HL-60 (cell line): Measurements from ENCODE around the gene CBX4.

Source experiments
- DNase-seq, 2 experiments: peaks; one replicate each; pipeline ENCODE4 v3.0.0-alpha.2; 2010 to 2020; ENCODE audit warnings: low read depth in 1 of 2, low spot score in 1 of 2
- H3K27ac ChIP-seq: fragments of 250-450 bp; sonication (Bioruptor Pico); replicated peaks from 2 replicates; pipeline ENCODE4 v1.5.1; 2020; ENCODE audit warnings: mild to moderate bottlenecking, moderate library complexity
- H3K27me3 ChIP-seq: fragments of 250-450 bp; sonication (Bioruptor Pico); 2 replicates; pipeline ENCODE4 v1.5.1; 2021; ENCODE audit warnings: mild to moderate bottlenecking, moderate library complexity; ENCODE audit not compliant: insufficient read depth, poor library complexity, severe bottlenecking
- H3K4me3 ChIP-seq: replicated peaks from 2 replicates; pipeline ENCODE4 v1.5.1; 2011; ENCODE audit warnings: mild to moderate bottlenecking, control low read depth, low read length; ENCODE audit not compliant: insufficient read depth
- CTCF ChIP-seq: IDR thresholded peaks from one replicate; pipeline ENCODE4 v1.5.1; 2011; ENCODE audit warnings: low read length, control low read depth, inconsistent platforms; ENCODE audit not compliant: insufficient read depth
- GABPA ChIP-seq: IDR thresholded peaks from 2 replicates; pipeline ENCODE4 v1.6.1; 2012; ENCODE audit warnings: low read depth
- POLR2AphosphoS5 ChIP-seq: IDR thresholded peaks from 2 replicates; pipeline ENCODE4 v1.6.1; 2012; ENCODE audit warnings: low read depth
- REST ChIP-seq: IDR thresholded peaks from 2 replicates; pipeline ENCODE4 v1.6.1; 2012; ENCODE audit warnings: low read depth; ENCODE audit not compliant: insufficient replicate concordance
- SPI1 ChIP-seq: IDR thresholded peaks from 2 replicates; pipeline ENCODE4 v1.6.1; 2012; ENCODE audit warnings: low read depth, mild to moderate bottlenecking, borderline replicate concordance

The CBX4 gene

GRCh38 chr17:79843474-79843815 is 4.2 kb upstream of the CBX4 start:
- TF ChIP-seq SPI1 = no peak
- no peak for TF ChIP-seq POLR2AphosphoS5
- TF ChIP-seq CTCF = no peak
- no peak for TF ChIP-seq GABPA
- TF ChIP-seq REST = no peak
- H3K27me3 ChIP-seq = peaks cover 43% of the 10 kb centered on the region
- DNase-seq = no peak
- H3K27ac ChIP-seq = no peak overlapping the region
- peak overlapping the region; percentile 25 for H3K4me3 ChIP-seq

GRCh38 chr17:79842656-79843473 is 3.6 kb upstream of the CBX4 start:
- no peak overlapping the region for H3K27ac ChIP-seq
- DNase-seq = no peak
- H3K4me3 ChIP-seq = peak overlapping the region; percentile 25
- no peak for TF ChIP-seq SPI1
- no peak for TF ChIP-seq POLR2AphosphoS5
- TF ChIP-seq GABPA = no peak
- TF ChIP-seq CTCF = no peak
- TF ChIP-seq REST = no peak
- H3K27me3 ChIP-seq = peaks cover 41% of the 10 kb centered on the region

- H3K27me3 ChIP-seq = peaks cover 41% of the 10 kb centered on the region
- no peak overlapping the region for H3K4me3 ChIP-seq
- no peak overlapping the region for H3K27ac ChIP-seq
- no peak for DNase-seq
- no peak for TF ChIP-seq CTCF
- TF ChIP-seq POLR2AphosphoS5 = no peak
- no peak for TF ChIP-seq GABPA
- no peak for TF ChIP-seq REST
- TF ChIP-seq SPI1 = no peak
Measured at GRCh38 chr17:79842136-79842655, 3.0 kb upstream of the CBX4 start.
